HG02798 (cell line): ENCODE measurements around the gene CHRNG.
"Not testable (repeated sequence)": the region's sequence is repeated elsewhere in the genome, so short reads cannot be mapped to it uniquely, and the experiment has no call there.

Experiments
- ATAC-seq: cut with Tn5 transposase; IDR thresholded peaks from one replicate; pipeline ENCODE4 v1.9.1; 2021; ENCODE audit warnings: mild to moderate bottlenecking; ENCODE audit not compliant: unreplicated experiment, poor library complexity

Gene CHRNG

GRCh38 chr2:232525791-232526371 is 13.6 kb upstream of the CHRNG start, which contains the start of gene CHRND:
CHRND (plus strand) TSS chr2:232526160; CDS start chr2:232526216, 56 bp downstream.
- no peak for ATAC-seq

DNA sequence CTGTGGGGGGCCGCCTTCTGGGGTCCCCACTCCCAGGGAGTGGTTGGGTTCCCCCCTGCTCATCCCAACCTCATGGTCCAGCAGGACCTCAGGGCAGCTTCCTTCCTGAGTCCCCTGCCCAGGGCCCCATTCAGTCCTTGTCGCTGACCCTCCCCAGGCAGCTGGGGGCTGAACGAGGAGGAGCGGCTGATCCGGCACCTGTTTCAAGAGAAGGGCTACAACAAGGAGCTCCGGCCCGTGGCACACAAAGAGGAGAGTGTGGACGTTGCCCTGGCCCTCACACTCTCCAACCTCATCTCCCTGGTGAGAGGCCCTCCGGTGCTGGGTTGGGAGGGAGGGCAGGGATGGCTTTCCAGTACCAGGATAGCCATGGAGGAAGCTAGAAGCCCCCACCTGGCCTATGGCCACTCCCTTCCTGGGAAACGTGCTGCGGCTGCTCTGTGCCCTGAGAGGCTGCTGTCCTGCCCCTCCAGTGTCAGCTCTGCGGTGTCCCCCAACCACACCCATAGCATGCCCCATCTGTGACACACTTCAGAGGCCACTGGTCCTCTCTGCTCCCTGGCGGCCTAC is 13.0 kb upstream of the CHRNG start:
- ATAC-seq: no peak

DNA sequence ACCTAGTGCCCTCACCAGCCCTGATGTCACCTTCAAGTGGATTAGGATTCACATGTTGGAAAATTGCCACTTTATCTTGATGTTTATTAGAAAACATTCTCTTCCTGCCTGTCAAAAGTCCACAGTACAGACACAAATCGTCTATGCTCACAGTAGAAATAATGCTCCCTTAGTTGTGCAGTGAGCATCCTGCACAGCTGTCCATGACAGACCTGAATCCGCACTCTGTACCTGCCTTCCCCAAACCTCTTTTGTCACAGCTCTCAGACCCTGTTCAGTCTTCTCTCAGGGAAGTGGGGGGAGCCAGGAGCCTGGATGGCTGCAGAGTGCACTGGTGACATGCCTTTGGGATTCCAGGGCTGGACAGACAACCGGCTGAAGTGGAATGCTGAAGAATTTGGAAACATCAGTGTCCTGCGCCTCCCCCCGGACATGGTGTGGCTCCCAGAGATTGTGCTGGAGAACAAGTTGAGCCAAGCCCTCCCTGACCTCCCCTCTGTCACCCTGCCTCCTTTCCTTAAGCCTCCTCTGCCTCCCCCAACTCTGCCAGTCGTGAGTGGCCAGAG is 11.5 kb upstream of the CHRNG start:
- no peak for ATAC-seq

- ATAC-seq: no peak
Observed at GRCh38 chr2:232528746-232529460, 10.6 kb upstream of the CHRNG start.

DNA sequence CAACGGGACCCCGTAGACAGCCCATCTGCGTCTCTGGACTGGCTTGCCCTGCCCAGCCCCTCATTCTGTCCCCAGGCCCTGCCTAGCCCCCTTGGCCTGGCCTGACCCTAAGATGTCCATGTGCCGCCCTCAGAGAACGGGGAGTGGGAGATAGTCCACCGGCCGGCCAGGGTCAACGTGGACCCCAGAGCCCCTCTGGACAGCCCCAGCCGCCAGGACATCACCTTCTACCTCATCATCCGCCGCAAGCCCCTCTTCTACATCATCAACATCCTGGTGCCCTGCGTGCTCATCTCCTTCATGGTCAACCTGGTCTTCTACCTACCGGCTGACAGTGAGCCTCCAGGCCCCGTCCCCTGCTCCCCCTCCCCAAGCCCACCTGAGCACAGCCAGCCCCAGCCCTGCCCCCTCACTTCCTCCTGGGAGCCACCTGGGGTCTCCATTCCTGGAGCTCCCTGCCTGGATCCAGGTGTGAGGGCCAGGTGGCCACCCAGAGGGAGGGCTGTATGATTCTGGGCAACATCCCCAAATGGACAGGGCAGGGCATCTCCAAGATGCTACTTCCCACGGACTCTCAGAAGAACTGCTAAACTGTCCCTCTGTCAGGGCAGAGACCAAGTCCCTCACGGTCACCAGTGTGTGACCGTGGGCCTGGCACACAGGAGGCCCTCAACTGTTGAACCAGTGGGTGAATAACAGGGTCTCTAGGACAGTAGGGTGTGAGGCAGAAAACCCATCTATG is 9.5 kb upstream of the CHRNG start:
- no peak for ATAC-seq

DNA sequence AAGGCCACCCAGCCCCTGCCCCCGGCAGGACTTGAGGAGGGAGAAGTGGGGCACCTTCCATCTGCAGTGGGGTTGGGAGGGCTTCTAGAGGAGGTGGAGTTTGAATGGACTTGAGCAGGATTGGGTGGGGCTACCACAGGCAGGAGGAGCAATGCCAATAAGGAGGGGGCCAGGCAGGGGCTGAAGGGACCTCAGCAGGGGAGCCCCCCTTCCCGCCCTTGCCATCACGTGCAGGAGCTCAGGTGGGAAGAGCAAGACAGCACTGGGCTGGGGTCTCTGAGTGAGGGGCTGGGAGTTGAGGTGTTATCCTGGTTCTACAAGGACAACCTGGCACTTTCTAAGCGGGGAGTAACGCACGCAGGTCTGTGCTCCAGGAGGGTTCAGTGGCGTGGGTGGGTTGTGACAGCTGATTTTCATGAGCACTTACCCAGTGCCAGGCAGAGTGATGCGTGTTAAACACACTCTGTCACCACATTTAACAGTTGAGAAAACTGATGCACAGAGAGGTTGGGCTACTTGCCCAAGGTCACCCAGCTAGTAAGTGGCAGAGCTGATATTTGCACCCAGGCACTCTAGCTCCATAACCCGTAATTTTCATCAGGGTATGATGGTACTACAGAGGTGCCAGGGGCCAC is 8.7 kb upstream of the CHRNG start:
- no peak for ATAC-seq

DNA sequence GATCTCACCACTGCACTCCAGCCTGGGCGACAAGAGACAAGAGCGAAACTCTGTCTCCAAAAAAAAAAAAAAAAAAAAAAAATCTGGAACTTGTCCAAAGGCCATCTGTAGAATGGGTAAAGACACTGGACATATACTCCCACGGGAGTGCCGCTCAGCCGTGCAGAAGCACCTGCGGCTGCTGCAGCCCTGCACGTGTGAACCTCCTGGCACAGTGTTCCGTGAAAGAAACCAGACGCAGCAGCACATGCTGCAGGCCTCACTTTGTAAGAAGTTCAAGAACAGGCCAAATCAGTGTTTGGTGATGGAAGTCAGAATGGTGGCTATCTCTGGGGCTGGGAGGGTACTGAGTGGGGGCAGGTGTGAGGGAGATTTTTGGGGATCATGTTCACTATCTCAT is 7.1 kb upstream of the CHRNG start:
- no peak for ATAC-seq

GRCh38 chr2:232532821-232533220 is 6.7 kb upstream of the CHRNG start:
- ATAC-seq: not testable (repeated sequence)

GRCh38 chr2:232533944-232534710 is 5.4 kb upstream of the CHRNG start:
- ATAC-seq: no peak

GRCh38 chr2:232534940-232535651 is 4.4 kb upstream of the CHRNG start:
- no peak for ATAC-seq

GRCh38 chr2:232535761-232536530 is 3.5 kb upstream of the CHRNG start:
- ATAC-seq: no peak

GRCh38 chr2:232537079-232537478 is 2.4 kb upstream of the CHRNG start:
- no peak for ATAC-seq

- no peak for ATAC-seq
Observed at GRCh38 chr2:232537499-232537898, 2.0 kb upstream of the CHRNG start.

GRCh38 chr2:232538671-232539070 is 821 bp upstream of the CHRNG start:
- no peak for ATAC-seq

DNA sequence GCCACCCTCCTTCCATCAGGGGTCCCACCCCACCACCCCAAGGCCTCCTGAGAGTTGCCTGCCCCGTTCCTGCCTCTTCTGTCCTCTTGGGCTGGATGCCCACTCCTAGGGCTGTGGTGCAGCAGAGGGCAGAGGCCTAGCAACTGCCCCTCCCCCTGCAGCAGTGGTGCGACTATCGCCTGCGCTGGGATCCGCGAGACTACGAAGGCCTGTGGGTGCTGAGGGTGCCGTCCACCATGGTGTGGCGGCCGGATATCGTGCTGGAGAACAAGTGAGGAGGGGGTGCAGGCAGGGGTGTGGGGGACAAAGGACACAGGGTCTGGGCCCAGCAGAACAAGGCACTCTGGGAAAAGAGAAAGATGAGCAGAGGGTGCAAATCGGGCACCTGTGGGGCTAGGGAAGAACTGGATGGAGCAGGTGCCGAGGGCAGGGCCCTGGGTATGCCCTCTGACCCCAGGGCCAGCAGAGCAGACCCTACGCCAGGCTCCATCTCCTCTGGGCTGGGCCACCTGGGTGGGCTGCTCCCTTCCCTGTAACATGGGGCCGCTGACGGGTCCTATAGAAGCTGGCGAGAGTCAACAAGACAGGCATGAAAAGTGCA is 1.0 kb downstream of the CHRNG start:
- ATAC-seq: no peak

DNA sequence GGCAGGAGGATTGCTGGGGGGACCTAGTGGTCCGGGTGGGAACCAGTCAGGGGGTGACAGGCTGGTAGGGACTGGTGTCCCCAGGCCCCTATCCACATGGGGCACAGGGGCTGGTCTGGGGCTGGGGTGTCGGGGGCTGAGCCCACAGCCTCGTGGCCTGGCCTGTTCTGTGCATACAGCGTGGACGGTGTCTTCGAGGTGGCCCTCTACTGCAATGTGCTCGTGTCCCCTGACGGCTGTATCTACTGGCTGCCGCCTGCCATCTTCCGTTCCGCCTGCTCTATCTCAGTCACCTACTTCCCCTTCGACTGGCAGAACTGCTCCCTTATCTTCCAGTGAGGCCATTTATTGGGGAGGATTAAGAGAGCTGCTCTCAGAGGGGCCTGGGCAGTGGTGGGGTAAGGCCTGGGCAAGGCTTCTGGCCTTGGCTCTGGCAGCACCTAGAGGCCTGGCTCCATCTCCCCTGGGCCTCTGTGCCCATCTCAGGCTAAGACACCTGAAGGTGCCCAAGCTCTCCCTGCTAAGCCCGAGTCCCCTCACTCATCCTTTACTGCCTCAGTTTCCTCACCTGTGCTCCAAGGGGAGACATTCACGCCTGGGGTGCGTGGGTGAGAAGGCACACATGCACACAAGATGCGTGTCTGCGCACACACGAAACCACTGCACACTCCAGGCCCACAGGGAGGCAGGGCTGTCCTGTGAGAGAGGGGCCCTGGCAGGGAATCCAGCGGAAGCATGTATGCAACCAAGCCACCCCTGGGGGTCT is 1.9 kb downstream of the CHRNG start:
- no peak for ATAC-seq
